GM23338 (cell line): Measurements from ENCODE around the gene BBLN. TPM values are rescaled to one million over a fixed set of nuclear protein-coding genes. Genes with fewer than 3 reads are reported as not detected.

Experiments
- ATAC-seq: fragments of 200-7000 bp; cut with Tn5 transposase; 3 replicates; pipeline ENCODE4 v1.9.1; 2020
- DNase-seq: peaks from one replicate; pipeline ENCODE4 v3.0.0-alpha.2; 2015; ENCODE audit warnings: low spot score
- H2AFZ ChIP-seq: fragments of 200-600 bp; sonication (generic); 2 replicates; pipeline ENCODE4 v1.8.0; 2016; ENCODE audit warnings: antibody characterized with exemption, mild to moderate bottlenecking, moderate library complexity
- H3F3A ChIP-seq: fragments of 200-600 bp; sonication (generic); replicated peaks from 2 replicates; pipeline ENCODE4 v1.8.0; 2017; ENCODE audit warnings: antibody characterized with exemption, mixed run types, low read depth
- H3K27ac ChIP-seq: fragments of 200-600 bp; sonication (generic); 2 replicates; pipeline ENCODE4 v1.6.1; 2016; ENCODE audit warnings: low read depth
- H3K27me3 ChIP-seq: fragments of 200-600 bp; sonication (generic); 2 replicates; pipeline ENCODE4 v1.8.0; 2016; ENCODE audit warnings: mild to moderate bottlenecking, mixed run types, moderate library complexity; ENCODE audit not compliant: insufficient read depth
- H3K36me3 ChIP-seq: fragments of 200-600 bp; sonication (generic); 2 replicates; pipeline ENCODE4 v1.8.0; 2016; ENCODE audit warnings: mild to moderate bottlenecking; ENCODE audit not compliant: insufficient read depth
- H3K4me1 ChIP-seq: fragments of 200-600 bp; sonication (generic); 2 replicates; pipeline ENCODE4 v1.8.0; 2016; ENCODE audit warnings: mild to moderate bottlenecking, moderate library complexity; ENCODE audit not compliant: insufficient read depth
- H3K4me2 ChIP-seq: fragments of 200-600 bp; sonication (generic); 2 replicates; pipeline ENCODE4 v1.7.1; 2017; ENCODE audit warnings: mixed run types
- H3K4me3 ChIP-seq: fragments of 200-600 bp; sonication (generic); 2 replicates; pipeline ENCODE4 v1.6.1; 2016; ENCODE audit warnings: mixed run types
- H3K79me2 ChIP-seq: fragments of 200-600 bp; sonication (generic); replicated peaks from 2 replicates; pipeline ENCODE4 v1.8.0; 2017; ENCODE audit warnings: mild to moderate bottlenecking; ENCODE audit not compliant: insufficient read depth
- H3K9me2 ChIP-seq: fragments of 200-600 bp; sonication (generic); 2 replicates; pipeline ENCODE4 v1.8.0; 2017; ENCODE audit not compliant: insufficient read depth
- H4K20me1 ChIP-seq: fragments of 200-600 bp; sonication (generic); replicated peaks from 2 replicates; pipeline ENCODE4 v1.8.0; 2017; ENCODE audit warnings: mild to moderate bottlenecking; ENCODE audit not compliant: insufficient read depth
- H3K27ac Mint-ChIP-seq: 2 replicates; pipeline ENCODE4 v1.8.0; 2020; ENCODE audit warnings: inconsistent platforms, mild to moderate bottlenecking, moderate library complexity, mixed read lengths
- H3K27me3 Mint-ChIP-seq: 3 replicates; pipeline ENCODE4 v1.8.0; 2022; ENCODE audit warnings: low read depth, mild to moderate bottlenecking, moderate library complexity, mixed read lengths, inconsistent platforms; ENCODE audit not compliant: insufficient read depth, poor library complexity
- H3K36me3 Mint-ChIP-seq: 3 replicates; pipeline ENCODE4 v1.8.0; 2021; ENCODE audit warnings: low read depth, mild to moderate bottlenecking, inconsistent platforms, moderate library complexity, mixed read lengths
- H3K4me1 Mint-ChIP-seq: 3 replicates; pipeline ENCODE4 v1.8.0; 2020; ENCODE audit warnings: mild to moderate bottlenecking, inconsistent platforms, mixed read lengths
- H3K4me3 Mint-ChIP-seq: 3 replicates; pipeline ENCODE4 v1.8.0; 2021; ENCODE audit warnings: moderate library complexity, mild to moderate bottlenecking, inconsistent platforms, mixed read lengths
- H3K9me3 Mint-ChIP-seq: 3 replicates; pipeline ENCODE4 v1.8.0; 2020; ENCODE audit warnings: moderate library complexity, mild to moderate bottlenecking, inconsistent platforms, mixed read lengths
- CREB1 ChIP-seq: fragments of 250-450 bp; sonication (Bioruptor Pico); IDR thresholded peaks from 2 replicates; pipeline ENCODE4 v1.5.0; 2020; ENCODE audit warnings: low read depth, mild to moderate bottlenecking, moderate library complexity
- CTCF ChIP-seq, 2 experiments: fragments of 200-600 bp in 1 of 2; sonication (generic) in 1 of 2; conservative IDR thresholded peaks; 2 replicates each; pipeline versions ENCODE4 v1.5.1 to v1.6.1; 2016 to 2017; ENCODE audit warnings: antibody characterized with exemption in 2 of 2, low read depth in 2 of 2, mild to moderate bottlenecking in 2 of 2, moderate library complexity in 1 of 2
- ETS1 ChIP-seq: IDR thresholded peaks from 2 replicates; pipeline ENCODE4 v1.6.1; 2016; ENCODE audit warnings: antibody characterized with exemption
- EZH2 ChIP-seq: fragments of 200-600 bp; sonication (generic); IDR thresholded peaks from one replicate; pipeline ENCODE4 v1.8.0; 2017; ENCODE audit warnings: antibody characterized with exemption, mild to moderate bottlenecking, low read depth; ENCODE audit not compliant: unreplicated experiment
- EZH2phosphoT487 ChIP-seq: fragments of 200-600 bp; sonication (generic); IDR thresholded peaks from one replicate; pipeline ENCODE4 v1.8.1; 2018; ENCODE audit warnings: antibody characterized with exemption; ENCODE audit not compliant: unreplicated experiment
- JUNB ChIP-seq: IDR thresholded peaks from one replicate; pipeline ENCODE4 v1.6.1; 2016; ENCODE audit warnings: antibody characterized with exemption; ENCODE audit not compliant: unreplicated experiment
- NANOG ChIP-seq: IDR thresholded peaks from 2 replicates; pipeline ENCODE4 v1.6.1; 2016; ENCODE audit warnings: antibody characterized with exemption, borderline replicate concordance
- POLR2AphosphoS5 ChIP-seq: IDR thresholded peaks from 2 replicates; pipeline ENCODE4 v1.6.1; 2016; ENCODE audit warnings: antibody characterized with exemption, low read depth
- REST ChIP-seq: IDR thresholded peaks from one replicate; pipeline ENCODE4 v1.6.1; 2018; ENCODE audit warnings: antibody characterized with exemption; ENCODE audit not compliant: unreplicated experiment
- STAT1 ChIP-seq: IDR thresholded peaks from one replicate; pipeline ENCODE4 v1.6.1; 2016; ENCODE audit warnings: antibody characterized with exemption; ENCODE audit not compliant: unreplicated experiment
- ZNF114 ChIP-seq: fragments of 250-450 bp; sonication (Bioruptor Pico); IDR thresholded peaks from 2 replicates; pipeline ENCODE4 v1.5.0; 2020; ENCODE audit warnings: mild to moderate bottlenecking, moderate library complexity
- ZNF331 ChIP-seq: fragments of 250-450 bp; sonication (Bioruptor Pico); IDR thresholded peaks from 2 replicates; pipeline ENCODE4 v1.5.0; 2020; ENCODE audit warnings: low read depth, mild to moderate bottlenecking, moderate library complexity
- ZNF462 ChIP-seq: fragments of 250-450 bp; sonication (Bioruptor Pico); IDR thresholded peaks from 2 replicates; pipeline ENCODE4 v1.5.0; 2020; ENCODE audit warnings: mild to moderate bottlenecking, moderate library complexity
- polyA plus RNA-seq: library from polyadenylated mRNA; unstranded; fragments of >200 nt; fragmentation: Nextera tagmentation; extraction: Ambion mirVana; gene quantifications from 2 replicates; pipeline ENCODE4 v1.2.1, GENCODE V29; 2016
- total RNA-seq: library from RNA; depleted of rRNA; stranded (reverse); fragments of >200 nt; shearing (Covaris generic); gene quantifications from 2 replicates; pipeline ENCODE4 v1.2.3, GENCODE V29; 2014

The BBLN gene
- total and polyA plus RNA-seq, 2 experiments from 2014 or later: 171 to 246 TPM

- peaks cover 6% of the 10 kb centered on the region for H3K4me1 Mint-ChIP-seq
- peaks cover 3% of the 10 kb centered on the region; the same call in 1 of the 2 replicates for H4K20me1 ChIP-seq
- H3K27ac Mint-ChIP-seq: no peak overlapping the region
- no peaks in the 10 kb centered on the region for H3K79me2 ChIP-seq
- H3K36me3 Mint-ChIP-seq: peaks cover 52% of the 10 kb centered on the region
- H3K9me2 ChIP-seq: no peaks in the 10 kb centered on the region
- H2AFZ ChIP-seq: no peak overlapping the region
- H3K27me3 Mint-ChIP-seq: peaks cover 10% of the 10 kb centered on the region
- H3K4me2 ChIP-seq: no peak overlapping the region
- 0 out of 2 replicates have a peak, but pooled peaks cover 3% of the 10 kb centered on the region for H3F3A ChIP-seq
- no peaks in the 10 kb centered on the region for H3K27me3 ChIP-seq
- no peak overlapping the region for H3K27ac ChIP-seq
- ATAC-seq (no peak), DNase-seq (no peak)
- H3K36me3 ChIP-seq: 0 out of 2 replicates have a peak, but pooled peaks cover 6% of the 10 kb centered on the region
- no peaks in the 10 kb centered on the region for H3K9me3 Mint-ChIP-seq
- no peak overlapping the region for H3K4me3 Mint-ChIP-seq
- no peak overlapping the region for H3K4me3 ChIP-seq
- TF ChIP-seq EZH2: no peak
- no peak for TF ChIP-seq ETS1
- TF ChIP-seq EZH2phosphoT487: no peak
- TF ChIP-seq CTCF (conservative IDR thresholded peaks at IDR 0.05; ENCODE audit: low read depth in 2 of 2): no peak
- no peak for TF ChIP-seq ZNF114 (CRISPR knock-in tag)
- no peak for TF ChIP-seq NANOG
- no peak for TF ChIP-seq STAT1
- no peak for TF ChIP-seq REST
- TF ChIP-seq JUNB: no peak
- TF ChIP-seq CREB1 (CRISPR knock-in tag): no peak
- TF ChIP-seq ZNF331 (CRISPR knock-in tag): no peak
- TF ChIP-seq ZNF462 (CRISPR knock-in tag): no peak
- TF ChIP-seq POLR2AphosphoS5: no peak
- no peaks in the 10 kb centered on the region for H3K4me1 ChIP-seq
Observed at GRCh38 chr9:128187361-128187760, 27.3 kb downstream of the BBLN start.
